ENCODE measurements around the gene PTH.

The PTH gene

DNA sequence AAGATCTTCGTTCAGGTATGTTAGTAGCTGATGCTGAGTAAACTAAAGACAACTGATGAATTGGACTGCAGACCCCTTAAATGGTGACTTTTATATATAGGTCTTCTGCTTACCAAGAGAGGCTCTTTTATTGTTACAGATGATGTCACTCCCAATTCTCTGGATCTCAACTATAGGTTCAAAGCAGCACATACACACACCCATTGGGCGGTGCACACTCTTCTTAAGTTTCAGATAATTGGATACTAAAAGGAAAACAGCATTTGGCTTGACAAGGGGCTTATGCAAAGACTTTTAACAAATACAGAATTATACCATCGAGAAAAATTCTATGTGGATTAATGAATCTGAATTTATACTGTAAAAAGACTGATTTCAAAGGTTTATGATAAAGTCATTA lies at the start of gene PTH:
TSS of gene PTH (minus strand) at position 69 of the 400 bp plus-strand sequence. CDS start 3,142 bp downstream, outside the sequence.
- H3K36me3 Mint-ChIP-seq (ENCODE audit: low read depth): no peaks in the 10 kb centered on the region
- H3K4me3 Mint-ChIP-seq: no peak within 1 kb of the TSS
- DNase-seq: no peak
- TF ChIP-seq, protein P1, sequence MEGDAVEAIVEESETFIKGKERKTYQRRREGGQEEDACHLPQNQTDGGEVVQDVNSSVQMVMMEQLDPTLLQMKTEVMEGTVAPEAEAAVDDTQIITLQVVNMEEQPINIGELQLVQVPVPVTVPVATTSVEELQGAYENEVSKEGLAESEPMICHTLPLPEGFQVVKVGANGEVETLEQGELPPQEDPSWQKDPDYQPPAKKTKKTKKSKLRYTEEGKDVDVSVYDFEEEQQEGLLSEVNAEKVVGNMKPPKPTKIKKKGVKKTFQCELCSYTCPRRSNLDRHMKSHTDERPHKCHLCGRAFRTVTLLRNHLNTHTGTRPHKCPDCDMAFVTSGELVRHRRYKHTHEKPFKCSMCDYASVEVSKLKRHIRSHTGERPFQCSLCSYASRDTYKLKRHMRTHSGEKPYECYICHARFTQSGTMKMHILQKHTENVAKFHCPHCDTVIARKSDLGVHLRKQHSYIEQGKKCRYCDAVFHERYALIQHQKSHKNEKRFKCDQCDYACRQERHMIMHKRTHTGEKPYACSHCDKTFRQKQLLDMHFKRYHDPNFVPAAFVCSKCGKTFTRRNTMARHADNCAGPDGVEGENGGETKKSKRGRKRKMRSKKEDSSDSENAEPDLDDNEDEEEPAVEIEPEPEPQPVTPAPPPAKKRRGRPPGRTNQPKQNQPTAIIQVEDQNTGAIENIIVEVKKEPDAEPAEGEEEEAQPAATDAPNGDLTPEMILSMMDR (IDR thresholded peaks at IDR 0.05): no peak
- no peaks in the 10 kb centered on the region for H3K9me3 Mint-ChIP-seq
- peaks cover 7% of the 10 kb centered on the region for H3K27me3 Mint-ChIP-seq (ENCODE audit: low read depth, poor library complexity)
- H3K27ac Mint-ChIP-seq: no peak within 1 kb of the TSS
- H3K4me1 Mint-ChIP-seq: no peaks in the 10 kb centered on the region

DNA sequence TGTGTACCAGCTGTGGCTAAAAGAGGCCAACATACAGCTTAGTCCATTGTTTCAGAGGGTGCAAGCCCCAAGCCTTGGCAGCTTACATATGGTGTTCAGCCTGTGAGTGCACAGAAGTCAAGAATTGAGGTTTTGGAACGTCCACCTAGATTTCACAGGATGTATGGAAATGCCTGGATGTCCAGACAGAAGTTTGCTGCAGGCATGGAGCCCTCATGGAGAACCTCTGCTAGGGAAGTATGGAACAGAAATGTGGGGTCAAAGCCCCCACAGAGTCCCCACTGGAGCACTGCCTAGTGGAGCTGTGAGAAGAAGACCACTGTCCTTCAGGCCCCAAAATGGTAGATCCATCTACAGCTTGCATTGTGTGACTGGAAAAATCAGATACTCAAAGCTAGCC lies 42.2 kb upstream of the PTH start:
- Mint-ChIP-seq H3K9me3 (peaks cover 67% of the 10 kb centered on the region), H3K4me1 (no peaks in the 10 kb centered on the region), H3K27me3 (ENCODE audit: low read depth, poor library complexity) (peaks cover 3% of the 10 kb centered on the region), H3K27ac (no peak overlapping the region), H3K36me3 (ENCODE audit: low read depth) (peaks cover 5% of the 10 kb centered on the region), H3K4me3 (no peak overlapping the region)
- TF ChIP-seq, protein P1 (IDR thresholded peaks at IDR 0.05): no peak
- no peak for DNase-seq

DNA sequence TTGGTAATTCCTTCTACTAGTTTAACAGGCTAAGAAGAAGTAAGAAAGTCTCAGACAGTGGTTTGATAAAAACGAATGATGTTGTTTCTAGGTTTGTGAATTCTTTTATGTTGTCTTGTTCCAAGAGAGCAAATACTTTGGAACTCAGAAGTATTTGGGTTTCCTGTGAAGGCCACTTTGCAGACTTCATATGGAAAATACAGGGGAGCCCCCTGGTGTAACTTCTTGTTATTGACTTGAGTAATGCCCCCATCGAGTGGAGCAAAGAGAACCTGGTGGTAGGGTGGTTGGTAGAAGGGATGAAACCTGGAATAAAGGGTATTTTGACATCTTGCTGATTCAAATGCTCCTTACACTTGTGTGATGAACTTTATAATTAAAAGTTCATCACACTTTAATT lies 40.0 kb upstream of the PTH start:
- Mint-ChIP-seq H3K9me3 (peaks cover 69% of the 10 kb centered on the region), H3K27ac (no peak overlapping the region), H3K4me3 (no peak overlapping the region), H3K4me1 (no peaks in the 10 kb centered on the region), H3K27me3 (ENCODE audit: low read depth, poor library complexity) (peaks cover 3% of the 10 kb centered on the region), H3K36me3 (ENCODE audit: low read depth) (peaks cover 5% of the 10 kb centered on the region)
- no peak for DNase-seq
- TF ChIP-seq, protein P1 (IDR thresholded peaks at IDR 0.05): no peak

DNA sequence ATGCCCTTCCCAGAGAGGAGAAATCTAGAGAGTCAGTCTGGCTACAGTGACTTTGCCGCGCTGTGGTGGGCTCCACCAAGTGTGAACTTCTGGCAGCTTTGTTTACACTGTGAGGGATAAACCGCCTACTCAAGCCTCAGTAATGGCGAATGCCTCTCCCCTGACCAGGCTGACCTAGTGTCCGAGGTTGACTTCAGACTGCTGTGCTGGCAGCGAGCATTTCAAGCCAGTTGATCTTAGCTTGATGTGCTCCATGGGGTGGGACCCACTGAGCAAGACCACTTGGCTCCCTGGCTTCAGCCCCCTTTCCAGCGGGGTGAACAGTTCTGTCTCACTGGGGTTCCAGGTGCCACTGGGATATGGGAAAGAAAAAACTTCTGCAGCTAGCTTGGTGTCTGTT lies 38.6 kb upstream of the PTH start:
- Mint-ChIP-seq H3K36me3 (ENCODE audit: low read depth) (peaks cover 5% of the 10 kb centered on the region), H3K4me1 (no peaks in the 10 kb centered on the region), H3K27me3 (ENCODE audit: low read depth, poor library complexity) (no peaks in the 10 kb centered on the region), H3K27ac (no peak overlapping the region), H3K4me3 (no peak overlapping the region), H3K9me3 (peaks cover 57% of the 10 kb centered on the region)
- no peak for DNase-seq
- TF ChIP-seq, protein P1 (IDR thresholded peaks at IDR 0.05): no peak

DNA sequence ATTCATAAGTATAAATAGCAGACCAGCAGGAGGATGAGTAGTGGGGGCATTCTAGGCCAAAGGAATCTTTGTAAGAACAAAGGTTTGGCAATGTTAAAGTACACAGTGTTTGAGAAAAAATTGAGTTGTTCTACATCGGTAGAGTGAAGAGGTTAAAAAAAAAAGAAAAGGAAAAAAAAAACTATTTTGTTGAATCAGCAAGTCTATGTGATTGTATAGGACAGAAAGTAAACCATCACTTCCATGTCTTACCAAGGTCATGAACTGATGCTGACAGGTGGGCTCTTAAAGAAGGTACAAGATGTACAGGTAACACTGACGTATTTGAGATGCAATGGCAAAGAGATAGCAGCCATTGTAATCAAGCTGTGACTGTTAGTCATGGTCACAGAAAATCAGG lies 29.5 kb upstream of the PTH start:
- Mint-ChIP-seq H3K27ac (no peak overlapping the region), H3K36me3 (ENCODE audit: low read depth) (no peaks in the 10 kb centered on the region), H3K4me1 (no peaks in the 10 kb centered on the region), H3K27me3 (ENCODE audit: low read depth, poor library complexity) (peaks cover 16% of the 10 kb centered on the region), H3K9me3 (no peaks in the 10 kb centered on the region), H3K4me3 (no peak overlapping the region)
- no peak for DNase-seq
- TF ChIP-seq, protein P1 (IDR thresholded peaks at IDR 0.05): no peak

DNA sequence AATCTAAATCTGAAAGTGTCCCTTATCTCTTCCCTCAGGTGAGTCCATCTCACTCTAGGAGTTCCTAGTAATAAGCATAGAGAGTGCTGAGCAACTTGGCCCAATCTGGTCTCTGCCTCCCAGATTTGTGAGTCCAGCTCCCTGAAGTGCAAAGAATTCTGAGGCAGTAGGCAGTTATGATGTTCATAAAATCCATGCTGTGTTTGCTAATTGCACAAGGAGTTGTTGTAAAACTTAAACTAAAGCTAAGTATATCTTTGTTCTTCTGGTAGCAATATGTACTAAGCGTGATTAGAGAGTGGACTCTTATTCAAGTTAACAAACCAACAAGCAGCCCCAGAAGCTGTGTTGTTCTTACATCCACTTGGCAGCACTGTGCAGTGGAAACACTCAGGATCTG lies 7.6 kb upstream of the PTH start:
- no peak overlapping the region for H3K27ac Mint-ChIP-seq
- DNase-seq: no peak
- no peaks in the 10 kb centered on the region for H3K36me3 Mint-ChIP-seq (ENCODE audit: low read depth)
- no peak overlapping the region for H3K4me3 Mint-ChIP-seq
- H3K4me1 Mint-ChIP-seq: no peaks in the 10 kb centered on the region
- TF ChIP-seq, protein P1 (IDR thresholded peaks at IDR 0.05): no peak
- peaks cover under 1% of the 10 kb centered on the region for H3K27me3 Mint-ChIP-seq (ENCODE audit: low read depth, poor library complexity)
- no peaks in the 10 kb centered on the region for H3K9me3 Mint-ChIP-seq

Measured in nephron progenitor cell (in vitro differentiated cells).